Ramos (cell line): Measurements from ENCODE around the gene MORN5.

Experiments
- in situ Hi-C: fragments of 300-500 bp; cut with MboI; formaldehyde crosslinking; loops from one replicate; pipeline ENCODE4 v1.14.3; 2022; ENCODE audit warnings: low sequenced_read_pairs; ENCODE audit not compliant: unreplicated experiment

The MORN5 gene

DNA sequence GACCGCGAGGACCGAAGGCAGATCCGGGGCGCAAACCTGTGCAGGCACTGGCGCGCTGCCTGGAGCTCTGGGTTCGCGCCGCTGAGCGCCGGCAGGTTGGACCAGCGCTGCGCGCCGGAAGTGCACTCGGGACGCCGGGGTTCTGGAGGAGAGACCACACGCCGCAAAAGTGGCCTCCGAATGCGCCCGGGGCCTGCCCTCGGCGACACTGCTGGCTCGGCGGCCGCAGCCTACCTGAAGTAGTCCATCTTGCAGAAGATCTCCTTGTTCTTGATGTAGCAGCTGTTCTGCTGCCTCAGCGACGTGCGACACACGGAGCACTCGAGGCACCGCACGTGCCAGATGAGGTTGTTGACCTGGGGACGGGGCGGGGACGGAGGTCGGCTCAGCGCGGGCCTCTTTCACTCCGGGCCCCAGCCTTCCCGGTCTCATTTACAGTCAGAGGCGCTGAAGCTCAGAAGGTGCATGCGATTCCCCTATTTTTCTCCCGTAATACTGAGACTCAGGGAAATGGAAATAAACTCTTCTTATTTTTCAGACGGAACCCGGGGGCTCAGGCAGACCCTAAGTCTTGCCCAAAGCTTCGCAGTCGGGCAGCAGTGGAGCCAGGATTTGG lies 66.5 kb downstream of the MORN5 start:
- in situ Hi-C loops = no loop called here

GRCh38 chr9:122226758-122227574 lies 67.3 kb downstream of the MORN5 start:
- in situ Hi-C loops = no loop called here

DNA sequence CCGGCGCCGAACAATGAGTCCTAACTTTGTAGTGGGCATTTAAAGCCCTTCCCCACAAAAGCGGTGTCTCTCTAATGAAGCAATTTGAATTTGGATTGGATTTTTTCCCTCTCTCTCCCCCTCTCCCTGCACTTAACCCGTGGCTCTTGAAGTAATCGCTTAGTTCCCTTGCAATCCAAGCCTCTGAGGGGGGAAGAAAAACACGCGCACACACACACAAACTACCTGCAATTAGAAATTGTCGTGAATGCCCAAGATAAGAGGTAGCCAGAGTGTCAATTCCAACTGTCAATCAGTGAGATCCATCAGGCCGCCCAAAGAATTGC lies 67.8 kb downstream of the MORN5 start:
- in situ Hi-C loops = no loop called here

DNA sequence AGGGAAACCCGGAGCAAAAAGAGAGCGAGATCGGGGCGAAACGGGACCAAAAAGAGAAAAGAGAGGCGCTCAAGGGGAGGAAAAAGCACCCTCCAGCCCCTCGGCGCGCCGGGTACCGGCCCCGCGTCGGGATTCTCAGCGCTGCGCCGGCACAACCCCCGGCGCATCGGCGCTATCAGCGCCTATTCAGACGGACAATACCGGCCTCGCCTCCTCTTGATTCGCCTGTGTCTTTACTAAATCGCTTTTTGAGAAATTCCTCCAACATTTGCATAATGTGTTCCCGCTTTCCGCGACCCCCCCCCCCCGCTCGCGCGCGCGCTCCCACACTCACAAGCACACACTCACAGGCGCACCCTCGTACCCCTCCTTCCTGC lies 68.5 kb downstream of the MORN5 start:
- in situ Hi-C loops = no loop called here

- in situ Hi-C loops = no loop called here
These were observed 69.1 kb downstream of the MORN5 start, which contains the start of gene LHX6 for GRCh38 chr9:122228568-122229484. LHX6 (minus strand) TSS chr9:122228957; CDS start chr9:122228740, 217 bp downstream.

GRCh38 chr9:122229485-122229837 lies 69.8 kb downstream of the MORN5 start:
- in situ Hi-C loops = no loop called here

GRCh38 chr9:122232796-122233306 lies 73.1 kb downstream of the MORN5 start:
- in situ Hi-C loops = no loop called here

GRCh38 chr9:122234022-122234748 lies 74.5 kb downstream of the MORN5 start:
- in situ Hi-C loops = no loop called here

DNA sequence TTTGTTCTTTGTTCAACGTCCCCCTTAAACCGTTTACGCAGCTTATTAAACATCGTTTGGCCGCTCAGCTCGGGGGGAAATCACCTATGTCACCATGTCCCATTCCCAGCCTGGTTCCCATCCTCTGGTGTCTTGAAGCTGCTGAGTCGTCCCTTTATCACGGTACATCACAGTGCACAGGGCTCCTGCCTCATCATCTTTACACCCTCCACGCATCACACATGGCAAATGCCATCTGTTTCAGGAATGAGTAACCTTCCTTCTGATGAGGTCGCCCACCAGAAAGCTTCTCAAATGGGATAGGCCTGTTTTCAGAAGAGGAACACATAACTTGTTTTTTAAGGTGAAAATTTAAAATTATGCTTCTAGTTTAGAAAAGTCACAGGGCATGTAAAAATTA lies 77.0 kb downstream of the MORN5 start:
- in situ Hi-C loops = no loop called here

DNA sequence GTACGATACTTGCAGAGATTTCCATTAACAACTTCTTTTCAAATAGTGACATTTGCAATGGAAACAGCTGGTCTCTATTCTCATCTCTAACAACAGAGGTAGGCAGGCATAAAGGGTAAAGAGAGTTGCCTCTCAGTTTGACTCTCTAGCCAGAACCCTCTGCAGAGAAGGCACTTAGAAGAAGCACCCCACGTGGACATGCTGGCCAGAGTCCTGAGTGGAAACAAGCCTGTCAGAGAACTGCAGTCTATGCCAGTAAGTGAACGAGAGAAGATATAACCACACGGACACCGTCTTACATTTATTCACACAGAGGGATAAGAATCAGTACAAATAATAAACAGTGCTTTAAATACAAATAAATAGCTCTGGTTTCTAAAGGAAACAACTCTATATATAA lies 80.0 kb downstream of the MORN5 start:
- in situ Hi-C loops = no loop called here

DNA sequence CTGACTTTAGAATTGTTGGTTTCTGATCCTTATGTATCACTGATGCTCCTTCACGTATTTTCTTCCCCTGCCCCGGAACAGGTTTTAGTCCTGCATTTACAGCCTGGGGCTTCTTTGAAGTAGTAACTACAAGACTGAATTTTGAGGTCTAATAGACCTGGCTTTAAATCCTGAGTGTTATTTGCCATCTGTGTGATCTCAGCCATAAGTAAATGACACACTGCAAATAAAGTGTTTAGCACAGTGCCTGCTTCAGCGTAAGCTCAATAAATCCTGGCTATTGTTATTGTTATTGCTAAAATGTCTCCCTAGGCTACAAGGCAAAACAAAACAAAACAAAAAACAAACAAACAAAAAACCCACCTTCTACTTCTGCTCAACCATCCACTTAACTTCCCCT lies 84.6 kb downstream of the MORN5 start:
- in situ Hi-C loops = no loop called here

DNA sequence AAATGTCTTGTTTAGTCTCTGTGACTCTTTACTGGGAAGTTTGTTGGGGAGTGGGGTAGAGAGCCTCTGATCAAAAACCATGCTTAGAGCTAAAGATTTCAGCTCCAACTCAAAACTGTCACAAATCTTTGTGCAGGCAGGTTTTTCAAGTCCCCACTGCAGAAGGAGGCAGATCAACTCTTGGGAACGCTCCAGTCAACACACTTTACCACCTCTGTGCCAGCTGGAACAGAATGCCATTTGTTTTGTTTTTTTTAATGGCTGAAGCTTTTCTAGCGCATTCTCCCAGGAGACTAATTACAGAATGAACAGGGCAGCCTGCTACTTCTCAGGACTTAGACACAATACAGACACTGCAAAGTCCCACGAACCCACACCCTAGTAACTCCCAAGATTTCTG lies 87.0 kb downstream of the MORN5 start:
- in situ Hi-C loops = no loop called here

- in situ Hi-C loops = no loop called here
These were observed 88.7 kb downstream of the MORN5 start for GRCh38 chr9:122248448-122248865.
